DMS79 (cell line): ENCODE measurements around the gene CSNK1D.

Experiments used
- DNase-seq: peaks from one replicate; lab custom pipeline; 2025; lab: John Stamatoyannopoulos, UW

Gene CSNK1D

GRCh38 chr17:82273327-82274133 is at the start of gene CSNK1D:
Gene CSNK1D, minus strand, starts transcription at chr17:82273700. Its CDS starts 319 bp downstream, at chr17:82273381.
- DNase-seq: peak; percentile 19

- no peak for DNase-seq
These were observed 49.3 kb upstream of the CSNK1D start for GRCh38 chr17:82322526-82323453.

- no peak for DNase-seq
These were observed 48.5 kb upstream of the CSNK1D start for GRCh38 chr17:82321947-82322466.

- no peak for DNase-seq
These were observed 47.7 kb upstream of the CSNK1D start for GRCh38 chr17:82320956-82321927.

- DNase-seq: no peak
These were observed 46.8 kb upstream of the CSNK1D start for GRCh38 chr17:82320140-82320840.

GRCh38 chr17:82319619-82320062 is 46.1 kb upstream of the CSNK1D start:
- DNase-seq: no peak

- DNase-seq: no peak
These were observed 45.5 kb upstream of the CSNK1D start for GRCh38 chr17:82318772-82319606.

GRCh38 chr17:82318169-82318498 is 44.6 kb upstream of the CSNK1D start:
- DNase-seq: no peak

GRCh38 chr17:82317394-82318168 is 44.1 kb upstream of the CSNK1D start, which contains the start of gene CD7:
Gene CD7, minus strand, starts transcription at chr17:82317608. Its CDS starts 113 bp downstream, at chr17:82317495.
- no peak for DNase-seq

GRCh38 chr17:82316651-82317393 is 43.3 kb upstream of the CSNK1D start:
- no peak for DNase-seq

- DNase-seq: no peak
These were observed 42.3 kb upstream of the CSNK1D start for GRCh38 chr17:82315703-82316358.

- no peak for DNase-seq
These were observed 41.5 kb upstream of the CSNK1D start for GRCh38 chr17:82314727-82315605.

GRCh38 chr17:82314012-82314726 is 40.7 kb upstream of the CSNK1D start:
- DNase-seq: no peak

- no peak for DNase-seq
These were observed 39.9 kb upstream of the CSNK1D start for GRCh38 chr17:82313195-82314011.

GRCh38 chr17:82311971-82312370 is 38.5 kb upstream of the CSNK1D start:
- no peak for DNase-seq
